ENCODE data around the gene ADM5. TPM values are rescaled to one million over a fixed set of nuclear protein-coding genes. Genes with fewer than 3 reads are reported as not detected.
A peak's percentile ranks its signal among the peaks of the same experiment; 100 is the strongest.

ADM5 gene
- total RNA-seq, 1 donor from 2014 or later, result 0.86 TPM

- DNase-seq (ENCODE audit: low spot score), result no peak
- no peak for ATAC-seq
Measured at GRCh38 chr19:49658139-49658517, 31.3 kb upstream of the ADM5 start.

GRCh38 chr19:49658566-49659442 is 30.6 kb upstream of the ADM5 start:
- DNase-seq (ENCODE audit: low spot score), result no peak
- ATAC-seq, result no peak

- ATAC-seq (no peak), DNase-seq (ENCODE audit: low spot score) (no peak)
Measured at GRCh38 chr19:49660338-49660961, 28.9 kb upstream of the ADM5 start.

- no peak for ATAC-seq
- DNase-seq (ENCODE audit: low spot score), result no peak
Measured at GRCh38 chr19:49662011-49662410, 27.4 kb upstream of the ADM5 start.

- ATAC-seq, result no peak
- no peak for DNase-seq (ENCODE audit: low spot score)
Measured at GRCh38 chr19:49663224-49663623, 26.2 kb upstream of the ADM5 start.

- ATAC-seq (peak; percentile 84), DNase-seq (ENCODE audit: low spot score) (peak; percentile 91)
Measured at GRCh38 chr19:49664171-49665035, 25.0 kb upstream of the ADM5 start.

- DNase-seq (ENCODE audit: low spot score) (no peak), ATAC-seq (no peak)
Measured at GRCh38 chr19:49665036-49665350, 24.4 kb upstream of the ADM5 start.

- peak; percentile 83 for ATAC-seq
- DNase-seq (ENCODE audit: low spot score), result peak; percentile 99
Measured at GRCh38 chr19:49665351-49666119, 23.9 kb upstream of the ADM5 start, which contains the start of the genes BCL2L12 and IRF3. BCL2L12 (plus strand) TSS chr19:49665933; CDS start chr19:49666693, 760 bp downstream. IRF3 (minus strand) TSS chr19:49665857; CDS start chr19:49664838, 1,019 bp downstream.

- ATAC-seq, result peak; percentile 6
Measured at GRCh38 chr19:49666120-49666444, 23.3 kb upstream of the ADM5 start.

GRCh38 chr19:49667473-49667872 is 21.9 kb upstream of the ADM5 start:
- no peak for ATAC-seq
- no peak for DNase-seq (ENCODE audit: low spot score)

More at GRCh38 chr19:49666120-49666444, 23.3 kb upstream of the ADM5 start:
- DNase-seq (ENCODE audit: low spot score), result no peak

- ATAC-seq (no peak), DNase-seq (ENCODE audit: low spot score) (no peak)
Measured at GRCh38 chr19:49669516-49669915, 19.9 kb upstream of the ADM5 start.

- ATAC-seq, result peak; percentile 63
- DNase-seq (ENCODE audit: low spot score), result peak; percentile 82
Measured at GRCh38 chr19:49672131-49672919, 17.1 kb upstream of the ADM5 start.

- no peak for DNase-seq (ENCODE audit: low spot score)
- ATAC-seq, result peak; percentile 75
Measured at GRCh38 chr19:49676136-49676783, 13.1 kb upstream of the ADM5 start.

GRCh38 chr19:49676784-49677230 is 12.6 kb upstream of the ADM5 start:
- ATAC-seq, result peak; percentile 69

GRCh38 chr19:49677231-49677900 is 12.0 kb upstream of the ADM5 start, which contains the start of gene PRMT1:
PRMT1 (plus strand) TSS chr19:49677271; CDS start chr19:49677281, 10 bp downstream.
- DNase-seq (ENCODE audit: low spot score) (peak; percentile 71), ATAC-seq (peak; percentile 29)

More at GRCh38 chr19:49676784-49677230, 12.6 kb upstream of the ADM5 start:
- peak; percentile 100 for DNase-seq (ENCODE audit: low spot score)

GRCh38 chr19:49677901-49678674 is 11.3 kb upstream of the ADM5 start:
- peak; percentile 7 for ATAC-seq
- DNase-seq (ENCODE audit: low spot score), result peak; percentile 74

GRCh38 chr19:49678985-49679770 is 10.2 kb upstream of the ADM5 start:
- DNase-seq (ENCODE audit: low spot score) (no peak), ATAC-seq (no peak)

All from left lobe of liver (tissue), 2 donors.